ENCODE results near the gene VANGL2. TPM values are rescaled to one million over a fixed set of nuclear protein-coding genes. Genes with fewer than 3 reads are reported as not detected.
A peak's percentile ranks its signal among the peaks of the same experiment; 100 is the strongest.

VANGL2 gene
- total RNA-seq, 3 donors from 2014 or later, result 5.2 to 8.9 (median 8.7) TPM

- no peak for ATAC-seq
- Histone ChIP-seq H3K4me3 (no peak overlapping the region), H3K36me3 (ENCODE audit: low read depth) (no peaks in the 10 kb centered on the region), H3K9me3 (no peaks in the 10 kb centered on the region), H3K4me1 (ENCODE audit: low read depth) (no peaks in the 10 kb centered on the region)
- DNase-seq, result no peak
- TF ChIP-seq CTCF (IDR thresholded peaks at IDR 0.05), result no peak
- intact Hi-C loops (cut with DNase I, micrococcal nuclease), result no loop called here
Observed at GRCh38 chr1:160449494-160449893, 49.1 kb downstream of the VANGL2 start.

DNA sequence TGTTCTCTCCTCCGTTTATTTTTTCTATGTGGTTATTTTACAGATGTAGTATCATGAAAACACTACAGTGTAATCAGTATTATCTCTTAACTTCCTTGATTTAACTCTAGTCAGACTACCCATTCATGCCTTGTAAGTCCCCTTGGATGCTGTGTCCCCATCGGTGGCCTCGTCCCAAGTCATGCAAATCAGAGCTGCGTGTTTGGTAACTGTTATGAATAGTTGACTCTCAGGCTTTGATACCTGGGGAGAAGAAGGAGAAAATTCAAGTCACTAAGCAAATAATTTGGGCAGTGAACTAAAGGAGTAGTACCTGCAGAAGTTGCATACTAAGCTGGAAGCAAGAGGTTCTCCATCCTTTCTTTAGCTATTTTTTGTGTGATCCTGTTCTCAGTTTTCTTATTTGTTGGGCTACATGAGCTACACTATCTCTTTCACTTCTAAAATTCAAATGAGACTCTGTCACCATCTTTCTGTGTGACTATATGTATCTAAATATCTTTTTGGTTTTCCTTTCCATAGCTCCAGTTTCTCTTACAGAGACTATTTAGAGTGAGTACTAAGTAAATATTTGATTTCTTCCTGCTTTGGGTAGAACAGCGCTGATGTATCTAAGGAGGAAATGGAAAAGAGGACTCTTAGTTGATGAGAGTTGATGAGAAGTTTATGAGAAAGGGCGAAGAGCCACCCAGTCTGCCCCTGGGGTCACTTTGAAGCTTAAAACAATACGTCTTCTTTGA is 50.9 kb downstream of the VANGL2 start:
- H3K9me3 ChIP-seq, result no peaks in the 10 kb centered on the region
- DNase-seq (no peak), ATAC-seq (peak; percentile 84)
- no peak for TF ChIP-seq CTCF (IDR thresholded peaks at IDR 0.05)
- intact Hi-C loops (cut with DNase I, micrococcal nuclease), result no loop called here
- no peaks in the 10 kb centered on the region for H3K36me3 ChIP-seq (ENCODE audit: low read depth)
- H3K4me1 ChIP-seq (ENCODE audit: low read depth), result no peaks in the 10 kb centered on the region
- no peak overlapping the region for H3K4me3 ChIP-seq

DNA sequence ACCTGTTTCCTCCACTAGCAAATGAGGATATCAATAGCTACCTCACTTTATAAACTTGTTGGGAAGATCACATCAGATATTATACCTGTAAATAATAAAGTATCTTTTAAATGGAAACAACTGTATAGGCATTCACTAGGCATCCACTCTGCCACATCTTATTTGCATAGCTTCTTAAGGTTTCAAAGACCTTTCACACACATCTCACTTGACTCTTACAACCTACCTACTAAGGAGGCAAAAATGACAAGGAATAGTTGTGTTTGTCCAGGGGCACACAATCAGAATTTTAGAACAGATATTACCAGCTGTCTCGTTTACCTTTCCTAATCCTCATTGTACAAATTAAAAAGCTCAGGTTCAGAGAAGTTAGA is 51.5 kb downstream of the VANGL2 start:
- intact Hi-C loops (cut with DNase I, micrococcal nuclease), result no loop called here
- TF ChIP-seq CTCF (IDR thresholded peaks at IDR 0.05), result no peak

DNA sequence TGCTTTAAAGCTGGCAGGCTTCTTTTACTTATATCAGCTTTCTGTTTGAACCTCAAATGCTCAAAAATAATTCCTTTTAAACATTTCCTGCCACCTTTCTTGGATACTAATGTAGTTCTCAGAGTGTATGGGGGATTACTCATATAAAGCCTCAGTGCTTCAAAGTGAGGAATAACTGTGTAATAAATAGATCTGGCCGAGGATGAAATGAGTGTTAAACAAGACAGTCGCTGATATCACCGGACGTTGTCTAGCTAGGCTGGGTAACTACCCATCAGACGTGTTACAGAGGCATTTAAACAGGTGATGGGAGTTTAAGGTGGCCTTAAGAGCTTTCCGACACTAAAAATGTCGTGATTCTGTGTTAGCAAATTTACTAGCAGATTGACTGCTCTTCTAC is 53.1 kb downstream of the VANGL2 start:
- TF ChIP-seq CTCF (IDR thresholded peaks at IDR 0.05), result no peak
- H3K4me1 ChIP-seq (ENCODE audit: low read depth), result no peaks in the 10 kb centered on the region
- no peak for DNase-seq

More for the DNA sequence above, 51.5 kb downstream of the VANGL2 start:
- DNase-seq, result no peak
- H3K36me3 ChIP-seq (ENCODE audit: low read depth), result no peaks in the 10 kb centered on the region
- H3K4me3 ChIP-seq, result no peak overlapping the region
- no peak for ATAC-seq
- no peaks in the 10 kb centered on the region for H3K4me1 ChIP-seq (ENCODE audit: low read depth)
- no peaks in the 10 kb centered on the region for H3K9me3 ChIP-seq

DNA sequence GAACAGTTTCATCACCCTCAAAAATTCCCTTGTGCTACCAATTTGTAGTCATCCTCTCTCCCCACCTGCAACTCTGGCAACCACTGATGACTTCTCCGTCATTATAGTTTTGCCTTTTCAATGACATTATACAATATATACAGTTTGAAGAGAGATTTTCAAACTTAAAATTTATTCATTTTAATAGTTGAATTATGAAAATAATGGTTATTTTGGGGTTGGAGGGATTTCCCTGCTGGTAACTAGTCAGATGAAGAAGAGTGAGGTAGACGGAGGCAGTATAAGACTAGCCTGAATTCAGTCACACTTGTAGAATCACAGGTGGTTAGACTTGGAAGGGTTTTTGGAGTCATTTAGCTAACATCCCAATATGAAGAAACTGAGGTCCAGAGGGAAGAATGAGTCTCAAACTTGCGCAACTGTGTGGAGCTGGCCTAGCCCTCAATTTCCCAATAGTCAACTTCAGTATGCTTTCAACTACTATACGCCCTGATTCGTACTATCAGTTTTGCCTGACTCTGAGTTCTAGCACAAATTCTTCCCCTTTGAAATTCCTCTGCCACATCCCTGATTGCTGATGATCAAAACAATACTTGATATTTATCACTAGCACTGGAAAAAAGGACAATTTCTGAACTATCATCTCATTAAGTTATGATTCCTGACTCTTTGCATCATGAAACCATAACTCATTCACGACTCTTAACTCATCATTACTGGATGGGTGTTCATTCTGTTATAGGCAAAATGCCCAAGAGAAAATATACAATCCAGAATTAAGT is 54.2 kb downstream of the VANGL2 start:
- Histone ChIP-seq H3K36me3 (ENCODE audit: low read depth) (no peaks in the 10 kb centered on the region), H3K9me3 (no peaks in the 10 kb centered on the region), H3K4me1 (ENCODE audit: low read depth) (no peaks in the 10 kb centered on the region), H3K4me3 (no peak overlapping the region)
- TF ChIP-seq CTCF (IDR thresholded peaks at IDR 0.05), result no peak
- intact Hi-C loops (cut with DNase I, micrococcal nuclease), result no loop called here
- ATAC-seq (no peak), DNase-seq (no peak)

More for the DNA sequence above, 53.1 kb downstream of the VANGL2 start:
- Histone ChIP-seq H3K36me3 (ENCODE audit: low read depth) (no peaks in the 10 kb centered on the region), H3K4me3 (no peak overlapping the region), H3K9me3 (no peaks in the 10 kb centered on the region)
- intact Hi-C loops (cut with DNase I, micrococcal nuclease), result no loop called here
- no peak for ATAC-seq

All from mucosa of descending colon (tissue), 3 donors.